Islet precursor cell (in vitro differentiated cells): Measurements from ENCODE around the gene DHX8.
"Not testable (repeated sequence)": the region's sequence is repeated elsewhere in the genome, so short reads cannot be mapped to it uniquely, and the experiment has no call there.

Experiments
- DNase-seq: peaks from one replicate; pipeline ENCODE4 v3.0.0-alpha.2; 2018

Gene DHX8

DNA sequence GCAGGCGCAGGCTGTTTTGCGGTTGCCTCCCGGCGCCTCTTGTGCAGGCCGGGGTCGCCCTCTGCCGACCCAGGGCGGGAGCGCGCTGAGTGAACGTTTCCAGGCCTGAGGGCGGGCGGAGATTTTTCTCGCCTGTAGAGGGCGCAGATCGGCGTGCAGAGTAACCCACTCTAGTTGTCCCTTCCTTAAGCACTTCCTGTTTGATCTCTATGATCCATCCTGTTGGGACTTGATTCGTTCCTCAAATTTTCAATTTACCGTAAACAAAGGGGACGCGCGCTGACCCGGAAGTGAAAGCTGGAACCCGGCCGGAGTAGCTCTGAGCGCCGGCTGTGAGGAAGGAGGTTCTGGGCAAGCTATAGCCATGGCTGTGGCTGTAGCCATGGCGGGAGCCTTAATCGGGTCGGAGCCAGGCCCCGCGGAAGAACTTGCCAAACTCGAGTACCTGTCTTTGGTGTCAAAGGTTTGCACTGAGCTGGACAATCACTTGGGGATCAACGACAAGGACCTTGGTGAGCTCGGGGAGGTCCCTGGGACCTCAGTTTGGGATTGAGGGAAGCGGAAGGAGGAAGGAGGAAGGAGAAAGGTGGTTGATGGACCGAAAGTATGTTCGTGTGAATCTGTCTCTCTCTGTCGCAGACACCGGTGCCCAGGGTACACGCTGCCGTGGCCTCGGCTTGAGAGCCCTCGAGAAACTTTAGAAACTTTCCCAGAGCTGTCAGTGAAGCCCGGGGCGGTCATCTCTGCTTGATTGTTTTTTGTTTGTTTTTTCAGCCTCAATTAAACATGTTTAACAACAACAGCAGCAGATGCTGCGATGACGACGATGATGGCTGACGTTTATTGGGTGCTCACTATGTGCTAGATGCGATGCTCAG lies at the start of gene DHX8:
TSS of gene DHX8 (plus strand) at position 302 of the 878 bp plus-strand sequence. CDS start at position 365, 63 bp downstream.
- DNase-seq: peak; percentile 99

DNA sequence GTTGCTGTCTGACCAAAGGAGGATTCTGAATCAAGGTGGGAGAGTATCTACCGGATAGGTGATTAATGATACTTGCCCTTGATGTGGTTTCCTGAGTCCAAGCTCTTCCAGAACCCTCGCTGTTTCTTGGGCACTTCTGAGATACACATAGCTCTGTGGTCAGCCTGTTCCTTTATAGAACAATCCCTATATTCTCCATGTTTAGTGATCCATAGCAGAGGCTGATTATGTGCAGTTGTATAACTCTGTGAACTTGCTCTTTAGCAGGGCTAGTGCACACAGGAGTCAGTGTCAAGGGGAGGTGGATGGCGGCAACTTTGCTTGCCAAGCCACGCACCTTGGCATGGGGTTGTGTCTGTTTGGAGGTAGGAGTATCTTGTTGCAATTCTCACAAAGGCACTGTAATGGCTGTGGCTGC lies 48.9 kb upstream of the DHX8 start:
- DNase-seq: no peak

DNA sequence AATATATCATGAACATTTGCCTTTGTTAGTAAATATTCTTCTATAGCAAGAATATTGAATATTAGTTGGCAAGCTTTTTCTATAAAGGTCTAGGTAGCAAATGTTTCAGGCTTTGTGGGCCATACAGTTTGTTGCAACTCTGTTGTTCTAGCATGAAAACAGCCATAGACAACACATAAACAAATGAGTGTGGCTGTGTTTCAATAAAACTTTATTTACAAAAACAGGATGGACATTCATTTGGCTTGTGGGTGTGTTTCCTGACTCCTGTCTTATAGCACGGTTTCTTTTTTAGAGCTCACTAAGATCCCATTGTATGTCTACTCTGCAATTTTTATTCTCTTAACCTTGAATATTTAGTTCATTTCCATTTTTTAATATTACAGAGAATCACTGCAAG lies 46.0 kb upstream of the DHX8 start:
- DNase-seq: no peak

DNA sequence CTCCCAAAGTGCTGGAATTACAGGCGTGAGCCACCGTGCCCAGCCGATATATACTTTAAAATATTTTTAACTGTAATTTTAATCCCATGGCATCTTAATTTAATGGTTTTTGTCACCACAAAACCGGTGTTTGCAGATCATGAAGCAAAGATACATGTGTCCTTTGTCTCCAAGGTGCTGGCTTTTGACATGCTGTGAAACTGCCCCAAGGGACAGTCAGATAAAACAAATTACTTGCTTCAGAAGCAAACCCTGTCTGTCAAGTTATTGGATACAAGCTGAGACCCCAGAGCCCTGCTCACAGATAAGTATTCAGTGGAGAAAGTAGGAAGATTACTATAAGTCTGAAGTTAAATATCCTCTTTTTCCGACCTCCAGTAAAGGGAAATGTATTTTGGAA lies 45.1 kb upstream of the DHX8 start:
- no peak for DNase-seq

DNA sequence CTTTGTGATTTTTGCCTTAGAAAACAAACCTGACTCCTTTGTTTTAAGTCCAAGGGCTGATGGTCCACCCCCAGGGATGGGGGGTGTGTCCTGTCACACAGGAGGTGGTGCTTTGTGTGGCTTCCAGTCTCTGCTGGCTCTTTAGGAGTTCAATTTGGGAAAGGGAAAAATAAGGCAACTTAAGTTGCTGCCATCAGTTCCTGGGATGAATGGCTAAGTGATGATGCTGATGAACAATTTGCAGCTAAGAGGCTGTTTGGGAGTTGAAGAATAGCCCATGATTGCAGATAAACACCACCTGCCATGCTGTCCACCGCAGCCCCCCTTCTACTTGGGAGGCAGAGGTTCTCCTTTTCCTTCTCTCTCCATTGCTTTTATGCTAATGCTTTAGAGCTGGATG lies 44.7 kb upstream of the DHX8 start:
- peak; percentile 76 for DNase-seq

DNA sequence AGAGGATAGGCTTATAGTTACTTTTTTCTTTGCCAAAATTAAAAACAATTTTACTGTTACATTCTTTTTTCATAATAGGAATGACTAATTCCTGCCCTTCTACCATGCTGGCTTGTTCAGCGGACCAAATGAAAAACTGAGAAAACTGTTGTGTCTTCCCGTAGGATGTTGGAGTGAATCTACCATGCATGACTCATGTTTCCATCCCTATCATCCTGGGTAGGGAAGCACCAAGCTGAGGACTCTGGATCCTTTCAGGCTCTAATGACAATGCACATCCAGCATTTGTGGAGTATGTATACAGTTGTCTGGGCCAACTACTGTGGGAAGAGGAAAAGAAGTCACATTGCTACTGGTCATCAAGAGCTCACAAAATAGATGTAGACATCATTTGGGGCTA lies 41.1 kb upstream of the DHX8 start:
- DNase-seq: peak; percentile 65

DNA sequence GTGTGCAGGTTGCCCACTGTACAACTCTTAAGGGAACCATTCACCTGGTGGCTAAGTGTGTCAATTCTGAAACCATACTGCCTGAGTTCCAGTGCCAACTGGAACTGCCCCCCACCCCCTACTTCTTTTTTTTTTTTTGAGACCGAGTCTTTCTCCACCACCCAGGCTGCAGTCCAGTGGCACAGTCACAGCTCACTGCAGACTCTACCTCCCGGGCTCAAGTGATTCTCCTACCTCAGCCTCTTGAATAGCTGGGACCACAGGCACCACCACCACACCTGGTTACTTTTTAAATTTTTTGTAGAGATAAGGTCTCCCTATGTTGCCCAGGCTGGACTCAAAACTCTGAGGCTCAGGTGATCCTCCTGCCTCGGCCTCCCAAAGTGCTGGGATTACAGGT lies 40.4 kb upstream of the DHX8 start:
- no peak for DNase-seq

DNA sequence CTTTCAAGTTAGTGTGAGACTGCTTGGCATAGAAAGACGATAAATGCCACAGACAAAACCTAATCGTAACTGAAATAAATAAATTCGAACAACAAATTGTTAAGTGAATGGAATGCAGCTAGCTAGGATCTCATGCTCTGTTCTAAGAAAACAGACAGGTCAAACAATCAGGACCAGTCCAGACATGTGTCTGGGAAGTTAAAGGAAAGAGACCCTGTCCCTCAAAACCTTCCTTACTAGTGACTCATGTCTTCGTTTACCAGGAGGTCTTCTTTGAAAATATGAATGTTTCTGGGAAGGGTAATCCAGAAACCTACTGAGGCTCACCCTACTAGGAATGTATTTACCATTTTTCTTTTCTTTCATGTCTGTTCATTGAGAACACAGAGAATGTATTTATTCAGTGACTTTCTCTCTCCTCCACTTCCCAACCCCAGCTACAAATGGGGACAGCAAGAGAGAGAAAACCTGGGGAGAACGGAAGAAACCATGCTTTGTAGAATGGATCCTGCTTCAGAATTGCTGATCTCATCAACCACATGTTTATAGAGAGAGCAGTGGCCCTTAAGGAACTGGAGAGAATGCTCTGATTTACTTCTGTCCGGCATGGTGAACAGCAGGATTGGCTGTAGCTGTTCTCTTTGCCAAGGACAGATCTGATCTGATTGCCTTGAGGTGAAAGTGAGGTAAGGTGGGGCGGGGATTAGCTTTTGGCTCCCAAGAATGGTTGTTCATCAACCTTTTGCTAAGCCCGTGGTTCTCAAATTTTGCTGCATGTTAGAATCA lies 39.4 kb upstream of the DHX8 start:
- peak; percentile 68 for DNase-seq

DNA sequence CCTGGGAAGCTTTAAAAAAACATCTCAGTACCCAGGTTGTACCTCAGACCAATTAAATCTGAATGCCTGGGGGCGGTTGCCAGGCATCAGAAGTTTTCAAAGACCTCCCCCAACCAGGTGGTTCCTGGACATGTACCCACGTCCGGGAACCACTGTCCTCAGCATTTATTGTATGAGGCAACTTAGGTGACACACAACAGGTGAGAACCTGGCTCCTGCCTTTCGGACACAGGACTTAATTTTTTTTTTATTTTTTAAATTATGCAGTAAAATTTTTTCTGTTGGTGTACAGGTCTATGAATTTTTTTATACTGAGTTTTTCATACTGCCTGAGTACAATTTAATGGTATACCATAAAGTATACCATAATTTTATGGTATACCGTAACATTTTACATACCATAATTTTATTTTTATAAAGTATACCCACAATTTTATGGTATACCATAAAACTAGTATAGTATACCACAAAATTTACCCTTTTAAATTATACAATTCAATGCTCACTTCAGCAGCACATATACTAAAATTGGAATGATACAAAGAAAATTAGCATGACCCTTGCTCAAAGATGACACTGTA lies 38.7 kb upstream of the DHX8 start:
- DNase-seq: no peak

DNA sequence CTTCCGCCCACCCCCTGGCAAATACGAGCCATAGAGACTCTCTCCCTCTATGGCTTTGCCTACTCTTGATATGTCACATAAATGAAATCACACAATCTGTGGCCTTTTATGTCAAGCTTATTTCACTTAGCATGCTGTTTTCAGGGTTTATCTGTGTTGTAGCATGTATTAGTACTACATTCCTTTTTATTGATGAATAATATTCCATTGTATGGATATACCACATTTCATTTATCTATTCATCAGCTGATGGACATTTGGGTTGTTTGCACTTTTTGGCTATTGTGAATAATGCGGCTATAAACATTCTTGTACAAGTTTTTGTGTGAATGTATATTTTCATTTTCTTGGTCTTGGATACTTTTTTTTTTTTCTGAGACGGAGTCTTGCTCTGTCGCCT lies 37.0 kb upstream of the DHX8 start:
- DNase-seq: no peak

DNA sequence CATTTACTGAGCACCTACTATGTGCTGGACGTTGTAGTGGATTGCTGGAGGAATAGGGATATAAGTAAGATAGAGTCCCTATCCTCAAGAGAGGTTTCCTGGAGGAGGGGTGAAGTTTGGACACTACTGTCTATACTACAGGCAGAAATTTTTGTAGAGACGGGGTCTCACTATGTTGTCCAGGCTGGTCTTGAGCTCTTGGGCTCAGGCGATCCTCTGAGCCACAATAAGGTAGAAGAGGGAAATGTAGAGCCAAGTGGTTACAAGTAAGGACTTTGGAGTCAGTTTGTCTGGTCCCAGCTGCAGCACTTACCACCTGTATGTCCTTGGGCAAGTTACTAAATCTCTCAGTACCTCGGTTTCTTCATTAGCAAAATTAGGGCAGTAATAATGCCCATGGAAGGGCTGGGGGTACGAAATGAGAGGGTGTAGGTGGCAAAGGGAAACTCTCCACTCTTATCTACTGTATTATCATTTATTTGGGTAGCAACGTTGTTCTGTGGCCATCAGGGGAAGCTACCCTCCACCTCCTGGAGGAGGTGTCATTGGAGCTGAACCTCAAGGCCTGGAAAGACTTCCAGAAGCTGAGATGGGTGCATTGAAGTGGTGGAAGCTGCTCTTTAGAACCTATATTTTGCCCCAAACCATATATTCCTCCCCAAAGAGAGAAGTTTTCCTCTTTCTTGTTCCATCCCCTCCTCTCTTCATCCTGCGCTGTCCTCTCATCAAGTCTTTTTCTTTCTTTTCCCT lies 34.9 kb upstream of the DHX8 start:
- DNase-seq: no peak

DNA sequence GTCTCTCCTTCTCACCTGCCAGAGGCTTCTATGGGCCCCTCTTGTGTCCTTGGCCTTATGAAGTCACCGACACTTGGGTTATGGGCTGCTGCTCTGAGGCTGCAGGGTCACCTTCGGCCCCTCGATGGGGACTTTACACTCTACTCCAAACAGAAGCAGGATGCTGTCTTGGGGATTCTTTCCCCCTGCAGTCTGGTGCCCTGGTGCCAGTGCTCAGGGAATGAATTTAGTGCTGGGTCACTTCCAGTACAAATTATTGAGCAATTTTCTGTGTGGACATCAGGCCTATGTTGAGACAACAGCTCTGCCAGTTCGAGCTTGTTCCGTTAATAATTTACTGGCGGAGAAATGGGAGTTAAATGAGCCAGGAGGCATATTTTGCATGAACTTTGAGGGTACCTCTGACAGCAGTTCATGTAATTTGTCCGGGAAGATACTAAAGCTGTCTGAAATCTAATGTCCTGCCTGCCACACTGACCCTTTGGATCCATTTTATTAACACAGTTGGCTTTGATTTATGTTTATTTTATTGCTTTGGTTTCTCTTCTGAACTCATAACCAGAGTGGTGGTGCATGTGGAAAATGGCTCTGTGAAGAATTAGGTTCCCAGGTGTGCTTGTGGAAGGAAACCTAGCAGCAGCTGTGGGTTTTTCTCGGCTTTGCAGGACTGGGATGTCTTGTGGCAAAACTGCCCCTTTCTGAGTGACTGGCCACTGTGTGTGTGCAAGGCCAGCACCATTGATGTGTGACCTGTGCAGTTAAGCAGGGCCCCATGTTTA lies 34.1 kb upstream of the DHX8 start:
- no peak for DNase-seq

DNA sequence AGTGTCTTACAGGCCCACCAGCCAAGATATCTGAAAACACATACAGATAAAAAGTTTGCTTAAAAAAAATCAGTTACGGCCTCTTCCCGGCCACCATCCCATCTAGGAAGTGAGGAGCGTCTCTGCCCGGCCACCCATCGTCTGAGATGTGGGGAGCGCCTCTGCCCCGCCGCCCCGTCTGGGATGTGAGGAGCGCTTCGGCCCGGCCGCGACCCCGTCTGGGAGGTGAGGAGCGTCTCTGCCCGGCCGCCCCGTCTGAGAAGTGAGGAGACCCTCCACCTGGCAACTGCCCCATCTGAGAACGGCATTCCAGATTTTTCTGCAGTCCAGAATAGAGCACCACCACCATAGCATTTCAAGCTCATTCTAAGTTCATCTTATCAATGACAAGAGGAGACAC lies 33.0 kb upstream of the DHX8 start:
- DNase-seq: not testable (repeated sequence)

DNA sequence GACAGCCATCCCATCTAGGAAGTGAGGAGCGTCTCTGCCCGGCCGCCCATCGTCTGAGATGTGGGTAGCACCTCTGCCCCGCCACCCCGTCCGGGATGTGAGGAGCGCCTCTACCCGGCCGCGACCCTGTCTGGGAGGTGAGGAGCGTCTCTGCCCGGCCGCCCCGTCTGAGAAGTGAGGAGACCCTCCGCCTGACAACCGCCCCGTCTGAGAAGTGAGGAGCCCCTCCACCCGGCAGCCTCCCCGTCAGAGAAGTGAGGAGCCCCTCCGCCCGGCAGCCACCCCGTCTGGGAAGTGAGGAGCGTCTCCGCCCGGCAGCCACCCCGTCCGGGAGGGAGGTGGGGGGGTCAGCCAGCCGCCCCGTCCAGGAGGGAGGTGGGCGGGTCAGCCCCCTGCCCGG lies 32.0 kb upstream of the DHX8 start:
- not testable (repeated sequence) for DNase-seq

DNA sequence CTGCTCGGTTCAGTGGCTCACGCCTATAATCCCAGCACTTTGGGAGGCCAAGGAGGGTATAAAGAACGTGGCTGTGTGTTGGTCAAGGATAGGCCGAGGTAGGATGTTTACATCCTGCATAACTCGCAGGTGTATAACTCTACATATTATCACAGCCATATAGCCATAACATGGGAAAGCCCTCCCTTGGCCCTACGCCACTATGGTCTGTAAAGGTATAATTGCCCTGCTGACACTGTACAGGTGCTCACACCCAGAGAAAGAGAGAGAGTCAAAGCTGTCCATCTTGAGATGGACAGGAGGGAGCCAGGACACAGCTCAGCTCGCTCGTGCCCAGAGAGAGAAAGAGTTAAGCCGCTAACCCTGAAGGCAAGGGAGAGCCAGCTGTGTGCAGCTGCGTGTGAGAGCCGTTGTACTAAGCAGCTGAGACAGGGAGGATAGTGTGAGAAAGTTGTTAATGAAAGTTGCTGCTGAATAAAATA lies 30.4 kb upstream of the DHX8 start:
- no peak for DNase-seq

DNA sequence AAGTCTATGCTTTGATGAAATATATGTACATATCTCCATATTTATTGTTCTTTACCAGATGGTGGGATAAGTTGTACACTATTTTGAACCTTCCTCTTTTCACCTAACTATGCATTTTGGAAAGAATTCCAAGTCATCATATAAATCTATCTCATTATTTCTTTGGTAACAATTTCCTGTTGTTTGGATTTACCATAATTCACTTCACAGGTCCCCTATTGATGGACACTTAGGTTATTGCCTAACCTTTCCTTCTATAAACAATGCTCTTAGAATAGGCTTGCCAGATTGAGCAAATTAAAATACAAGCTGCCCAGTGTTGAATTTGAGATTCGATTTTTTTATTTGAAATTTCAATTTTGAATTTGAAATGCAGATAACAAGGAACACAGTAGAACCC lies 28.9 kb upstream of the DHX8 start:
- DNase-seq: no peak

DNA sequence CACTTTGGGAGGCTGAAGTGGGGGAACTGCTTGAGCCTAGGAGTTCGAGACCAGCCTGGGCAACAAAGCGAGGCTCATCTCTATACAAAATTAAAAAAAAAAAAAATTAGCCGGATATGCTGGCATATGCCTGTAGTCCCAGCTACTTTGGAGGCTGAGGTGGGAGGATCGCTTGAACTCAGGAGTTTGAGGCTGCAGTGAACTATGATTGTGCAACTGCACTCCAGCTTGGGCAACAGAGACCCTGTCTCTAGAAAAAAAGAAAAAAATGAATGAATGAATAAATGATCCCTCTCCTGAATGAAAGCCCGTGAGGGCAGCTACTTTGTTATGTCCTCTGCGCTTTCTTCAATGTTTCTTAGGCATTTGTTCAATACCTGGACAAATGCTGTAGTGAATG lies 27.7 kb upstream of the DHX8 start:
- no peak for DNase-seq

DNA sequence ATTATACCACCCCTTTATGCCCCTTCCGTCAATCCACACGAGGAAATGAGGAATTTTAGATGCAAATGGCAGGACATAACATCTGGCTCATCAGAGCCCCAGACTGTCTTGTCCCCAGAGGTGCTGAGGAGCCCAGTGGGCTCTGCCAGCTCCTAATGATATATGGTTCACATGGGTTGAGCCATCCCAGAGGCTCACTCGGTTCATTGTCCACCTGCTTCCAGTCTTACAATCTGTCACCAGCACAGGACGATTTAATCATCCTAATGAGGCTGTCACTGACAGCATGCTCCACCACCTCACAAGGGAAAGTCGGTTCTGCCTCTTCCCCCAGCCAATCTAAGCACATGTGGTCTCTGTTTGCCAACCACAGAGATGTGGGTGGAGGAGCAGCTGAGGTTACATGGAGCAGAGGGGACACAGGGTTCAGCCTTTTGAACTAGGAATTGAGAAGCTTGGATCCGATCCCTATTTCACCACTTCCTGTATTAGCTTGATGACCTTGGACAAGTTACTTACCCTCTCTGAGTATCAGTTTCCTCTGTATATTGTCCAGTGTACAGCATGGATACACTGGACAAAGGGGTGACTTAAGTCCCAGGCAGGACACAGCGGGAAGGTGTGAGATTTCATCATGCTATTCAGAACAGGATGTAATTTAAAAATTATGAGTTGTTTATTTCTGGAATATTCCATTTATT lies 27.0 kb upstream of the DHX8 start:
- no peak for DNase-seq

DNA sequence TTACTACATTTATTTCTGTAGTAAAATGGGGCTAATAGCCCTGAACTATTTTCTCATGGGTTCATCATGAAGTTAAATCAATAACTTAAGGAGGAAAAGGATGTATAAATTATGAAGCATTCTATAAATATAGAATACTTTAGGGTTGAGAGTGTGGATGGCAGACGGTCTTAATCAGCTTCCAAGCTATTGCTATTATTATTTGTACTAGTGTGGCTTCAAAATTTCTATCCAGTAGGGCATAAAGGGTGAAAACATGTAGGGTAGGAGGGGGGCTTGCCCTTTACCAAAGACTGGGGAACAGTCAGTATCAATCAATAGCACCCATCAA lies 26.4 kb upstream of the DHX8 start:
- no peak for DNase-seq

DNA sequence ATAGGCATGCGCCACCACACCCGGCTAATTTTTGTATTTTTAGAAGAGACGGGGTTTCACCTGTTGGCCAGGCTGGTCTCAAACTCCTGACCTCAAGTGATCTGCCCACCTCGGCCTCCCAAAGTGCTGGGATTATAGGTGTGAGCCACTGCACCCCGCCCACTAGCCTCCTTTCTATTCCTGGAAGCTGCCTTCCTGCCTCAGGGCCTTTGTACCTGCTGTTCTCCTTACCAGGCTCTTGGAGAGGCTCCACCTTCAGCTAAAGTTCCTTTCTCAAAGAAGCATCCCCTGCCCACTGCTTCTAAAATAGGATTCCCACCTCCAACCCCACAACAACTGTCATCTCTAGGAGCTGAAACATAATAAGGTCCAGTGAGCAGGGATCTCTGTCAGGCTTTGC lies 23.9 kb upstream of the DHX8 start:
- DNase-seq: not testable (repeated sequence)

DNA sequence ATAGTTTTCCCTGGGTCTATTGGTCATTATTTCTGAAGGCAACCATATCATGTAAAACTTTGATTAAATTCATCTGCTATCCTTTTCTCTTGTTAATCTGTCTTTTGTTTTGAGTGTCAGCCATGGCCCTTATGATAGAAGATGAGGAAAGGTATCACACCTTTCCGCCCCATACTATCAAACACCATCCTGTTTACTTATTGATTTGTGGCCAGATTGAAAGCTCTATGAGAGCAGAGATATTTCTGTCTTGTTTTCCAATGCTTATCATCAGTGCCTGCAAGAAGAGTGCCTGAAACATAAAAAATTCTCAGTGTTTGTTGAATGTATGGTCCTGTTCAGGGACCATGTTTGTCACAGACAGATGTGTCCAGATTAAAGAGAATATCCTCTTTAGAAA lies 22.6 kb upstream of the DHX8 start:
- no peak for DNase-seq

DNA sequence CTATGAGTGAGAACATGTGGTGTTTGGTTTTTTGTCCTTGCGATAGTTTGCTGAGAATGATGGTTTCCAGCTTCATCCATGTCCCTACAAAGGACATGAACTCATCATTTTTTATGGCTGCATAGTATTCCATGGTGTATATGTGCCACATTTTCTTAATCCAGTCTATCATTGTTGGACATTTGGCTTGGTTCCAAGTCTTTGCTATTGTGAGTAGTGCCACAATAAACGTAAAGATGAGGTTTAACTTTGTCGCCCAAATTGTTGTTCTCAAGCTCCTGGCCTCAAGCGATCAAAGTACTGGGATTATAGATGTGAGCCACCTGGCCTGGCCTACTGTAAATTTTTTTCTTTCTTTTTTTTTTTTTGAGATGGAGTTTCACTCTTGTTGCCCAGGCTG lies 21.2 kb upstream of the DHX8 start:
- DNase-seq: not testable (repeated sequence)
